Measurements from ENCODE around the gene NPAS3.

Gene NPAS3

DNA sequence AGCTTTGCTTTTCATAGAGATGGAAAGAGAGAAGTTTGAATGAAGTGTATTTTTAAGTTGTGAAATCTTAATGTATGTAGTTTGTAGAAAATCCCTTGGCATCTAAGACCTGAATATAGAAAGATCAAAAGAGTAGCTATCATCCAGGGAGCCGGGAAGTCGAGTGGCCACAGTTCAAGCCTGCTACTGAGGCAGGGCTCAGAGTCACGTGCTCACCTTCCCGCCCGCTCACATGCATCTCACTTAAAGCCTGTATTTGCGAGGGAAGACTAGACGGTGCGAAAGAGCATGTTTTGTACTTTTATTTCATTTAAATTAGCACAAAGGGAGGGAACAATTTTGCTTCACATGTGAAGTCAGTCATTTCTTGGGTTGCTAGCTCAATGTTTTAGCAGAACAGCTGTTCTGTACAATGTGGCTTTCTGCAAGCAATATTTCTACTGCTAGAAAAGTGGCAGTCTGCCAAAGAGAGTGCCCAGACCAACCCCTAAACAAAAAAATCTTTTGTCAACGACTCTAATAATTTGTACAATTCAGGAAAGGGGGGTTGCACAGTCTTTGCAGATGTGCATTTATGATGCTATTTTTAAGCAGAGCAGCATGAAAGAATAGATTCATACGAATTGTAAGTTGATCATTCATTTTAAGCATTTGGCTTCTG, 290.7 kb downstream of the NPAS3 start:
- WGBS: 90% methylated on average over 10 of the region's 10 CpGs
- no peaks in the 10 kb centered on the region for H3K9me3 ChIP-seq (ENCODE audit: insufficient read depth, low read depth, low read length)
- H3K27ac ChIP-seq (ENCODE audit: low read depth, low read length): no peak overlapping the region
- H3K36me3 ChIP-seq (ENCODE audit: insufficient read depth, low read length): no peaks in the 10 kb centered on the region
- H3K27me3 ChIP-seq (ENCODE audit: insufficient read depth, low read length): no peaks in the 10 kb centered on the region
- H3K4me3 ChIP-seq (ENCODE audit: low read length): no peak overlapping the region
- peaks cover 13% of the 10 kb centered on the region; the same call in 1 of the 2 replicates for H3K4me1 ChIP-seq (ENCODE audit: insufficient read depth, low read length)
- H3K9ac ChIP-seq (ENCODE audit: low read depth, low read length): no peak overlapping the region

DNA sequence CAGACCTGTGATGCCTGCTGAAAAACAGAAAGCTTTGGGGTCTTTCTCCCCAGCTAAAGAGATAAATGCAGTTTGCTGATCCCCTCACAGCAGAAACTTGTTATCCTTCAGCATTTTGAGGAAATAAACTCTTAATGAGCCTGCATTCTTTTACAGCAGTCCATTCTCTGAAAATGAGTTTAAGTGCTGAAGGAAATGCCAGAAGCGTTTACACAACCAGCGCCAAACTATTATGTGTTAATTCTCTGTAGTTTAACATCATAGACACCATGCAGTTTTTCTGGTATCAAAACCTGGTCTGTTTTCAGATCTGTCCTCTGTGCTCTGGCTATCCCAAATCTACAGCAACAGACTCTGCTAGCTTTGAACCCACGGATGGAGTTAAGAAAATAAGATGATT, 291.3 kb downstream of the NPAS3 start:
- H3K9me3 ChIP-seq (ENCODE audit: insufficient read depth, low read depth, low read length): no peaks in the 10 kb centered on the region
- H3K4me1 ChIP-seq (ENCODE audit: insufficient read depth, low read length): peaks cover 13% of the 10 kb centered on the region; the same call in 1 of the 2 replicates
- WGBS: 75% methylated on average over 3 of the region's 3 CpGs
- H3K4me3 ChIP-seq (ENCODE audit: low read length): no peak overlapping the region
- H3K9ac ChIP-seq (ENCODE audit: low read depth, low read length): no peak overlapping the region
- no peak overlapping the region for H3K27ac ChIP-seq (ENCODE audit: low read depth, low read length)
- H3K36me3 ChIP-seq (ENCODE audit: insufficient read depth, low read length): no peaks in the 10 kb centered on the region
- H3K27me3 ChIP-seq (ENCODE audit: insufficient read depth, low read length): no peaks in the 10 kb centered on the region

DNA sequence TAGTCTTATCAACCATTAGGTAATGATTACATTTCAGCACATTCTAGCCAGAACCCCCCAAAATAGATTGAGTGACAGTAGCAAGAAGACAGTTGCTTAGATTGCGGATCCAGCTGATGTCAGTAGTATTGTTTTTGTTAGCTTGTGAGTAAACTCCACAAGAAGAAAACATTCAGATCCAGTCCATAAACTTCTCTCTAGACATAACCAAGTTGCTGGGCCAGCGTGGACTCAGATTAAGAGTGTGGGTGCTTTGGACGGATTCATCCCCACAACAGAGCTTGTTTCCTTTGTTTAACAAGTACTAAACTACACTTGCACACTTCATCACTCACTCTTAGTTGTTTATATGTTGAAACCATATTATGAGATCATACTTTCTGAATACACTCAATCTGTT, 293.4 kb downstream of the NPAS3 start:
- 85% methylated on average over 2 of the region's 3 CpGs for WGBS
- no peaks in the 10 kb centered on the region for H3K27me3 ChIP-seq (ENCODE audit: insufficient read depth, low read length)
- no peak overlapping the region for H3K9ac ChIP-seq (ENCODE audit: low read depth, low read length)

GRCh38 chr14:33237115-33237740, 298.5 kb downstream of the NPAS3 start:
- H3K9ac ChIP-seq (ENCODE audit: low read depth, low read length): no peak overlapping the region
- WGBS: 83% methylated on average over 3 of the region's 4 CpGs

More for the DNA sequence above, 293.4 kb downstream of the NPAS3 start:
- Histone ChIP-seq H3K36me3 (ENCODE audit: insufficient read depth, low read length) (no peaks in the 10 kb centered on the region), H3K4me3 (ENCODE audit: low read length) (no peak overlapping the region), H3K9me3 (ENCODE audit: insufficient read depth, low read depth, low read length) (no peaks in the 10 kb centered on the region), H3K4me1 (ENCODE audit: insufficient read depth, low read length) (peaks cover 13% of the 10 kb centered on the region; the same call in 1 of the 2 replicates), H3K27ac (ENCODE audit: low read depth, low read length) (no peak overlapping the region)

DNA sequence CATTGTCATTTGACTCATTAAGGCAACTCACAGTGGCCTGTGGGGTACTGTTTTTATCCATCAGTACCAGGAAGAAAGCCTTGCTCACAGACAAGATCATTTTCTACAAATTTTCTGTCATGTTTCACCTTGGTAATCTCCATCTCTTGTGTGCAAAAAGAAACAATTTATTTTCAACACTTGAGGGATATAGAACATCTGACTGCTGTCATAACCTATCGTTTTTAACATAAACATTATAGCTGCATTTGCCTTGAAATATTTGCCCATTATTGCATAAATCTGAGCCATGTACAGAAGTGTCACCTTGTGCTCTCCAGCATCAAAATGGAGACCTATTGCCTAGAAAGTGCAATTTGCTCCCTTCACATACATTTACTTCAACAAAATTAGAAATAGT, 300.8 kb downstream of the NPAS3 start:
- Histone ChIP-seq H3K9me3 (ENCODE audit: insufficient read depth, low read depth, low read length) (no peaks in the 10 kb centered on the region), H3K27ac (ENCODE audit: low read depth, low read length) (no peak overlapping the region), H3K4me3 (ENCODE audit: low read length) (no peak overlapping the region), H3K27me3 (ENCODE audit: insufficient read depth, low read length) (no peaks in the 10 kb centered on the region), H3K4me1 (ENCODE audit: insufficient read depth, low read length) (no peaks in the 10 kb centered on the region; the same call in 1 of the 2 replicates), H3K9ac (ENCODE audit: low read depth, low read length) (no peak overlapping the region), H3K36me3 (ENCODE audit: insufficient read depth, low read length) (no peaks in the 10 kb centered on the region)
- 84% methylated on average over 1 of the region's 1 CpG for WGBS

More at GRCh38 chr14:33237115-33237740, 298.5 kb downstream of the NPAS3 start:
- Histone ChIP-seq H3K9me3 (ENCODE audit: insufficient read depth, low read depth, low read length) (no peaks in the 10 kb centered on the region), H3K4me1 (ENCODE audit: insufficient read depth, low read length) (no peaks in the 10 kb centered on the region; the same call in 1 of the 2 replicates), H3K27me3 (ENCODE audit: insufficient read depth, low read length) (no peaks in the 10 kb centered on the region), H3K4me3 (ENCODE audit: low read length) (no peak overlapping the region), H3K36me3 (ENCODE audit: insufficient read depth, low read length) (no peaks in the 10 kb centered on the region), H3K27ac (ENCODE audit: low read depth, low read length) (no peak overlapping the region)

DNA sequence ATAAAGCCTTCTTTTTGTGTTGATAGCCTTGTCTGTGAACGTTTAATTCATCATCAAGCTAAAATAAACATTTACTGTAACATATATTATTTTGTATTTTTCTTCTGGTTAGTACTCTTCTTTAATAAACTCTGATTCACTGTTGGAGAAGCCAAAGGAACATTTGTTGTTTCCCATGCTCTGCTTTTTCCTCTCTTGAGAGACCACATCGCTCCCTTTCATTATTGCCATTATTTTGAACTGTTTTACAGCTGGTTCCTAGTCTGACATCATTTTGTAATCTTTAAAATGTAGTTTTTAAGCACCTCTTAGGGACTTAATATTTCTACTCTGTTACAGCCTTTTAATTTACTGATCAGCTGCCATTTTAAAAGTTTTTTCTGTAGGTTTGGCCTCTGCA, 301.8 kb downstream of the NPAS3 start:
- WGBS: 90% methylated on average over 1 of the region's 2 CpGs
- Histone ChIP-seq H3K9me3 (ENCODE audit: insufficient read depth, low read depth, low read length) (no peaks in the 10 kb centered on the region), H3K36me3 (ENCODE audit: insufficient read depth, low read length) (no peaks in the 10 kb centered on the region)

GRCh38 chr14:33241331-33241730, 302.7 kb downstream of the NPAS3 start:
- no peaks in the 10 kb centered on the region for H3K27me3 ChIP-seq (ENCODE audit: insufficient read depth, low read length)
- no peaks in the 10 kb centered on the region for H3K36me3 ChIP-seq (ENCODE audit: insufficient read depth, low read length)
- no peaks in the 10 kb centered on the region for H3K9me3 ChIP-seq (ENCODE audit: insufficient read depth, low read depth, low read length)
- WGBS: 89% methylated on average over 3 of the region's 3 CpGs
- H3K4me3 ChIP-seq (ENCODE audit: low read length): no peak overlapping the region
- H3K27ac ChIP-seq (ENCODE audit: low read depth, low read length): no peak overlapping the region
- no peak overlapping the region for H3K9ac ChIP-seq (ENCODE audit: low read depth, low read length)
- H3K4me1 ChIP-seq (ENCODE audit: insufficient read depth, low read length): no peaks in the 10 kb centered on the region; the same call in 1 of the 2 replicates

More for the DNA sequence above, 301.8 kb downstream of the NPAS3 start:
- H3K27ac ChIP-seq (ENCODE audit: low read depth, low read length): no peak overlapping the region
- no peaks in the 10 kb centered on the region for H3K27me3 ChIP-seq (ENCODE audit: insufficient read depth, low read length)
- H3K4me3 ChIP-seq (ENCODE audit: low read length): no peak overlapping the region
- no peaks in the 10 kb centered on the region; the same call in 1 of the 2 replicates for H3K4me1 ChIP-seq (ENCODE audit: insufficient read depth, low read length)
- no peak overlapping the region for H3K9ac ChIP-seq (ENCODE audit: low read depth, low read length)

DNA sequence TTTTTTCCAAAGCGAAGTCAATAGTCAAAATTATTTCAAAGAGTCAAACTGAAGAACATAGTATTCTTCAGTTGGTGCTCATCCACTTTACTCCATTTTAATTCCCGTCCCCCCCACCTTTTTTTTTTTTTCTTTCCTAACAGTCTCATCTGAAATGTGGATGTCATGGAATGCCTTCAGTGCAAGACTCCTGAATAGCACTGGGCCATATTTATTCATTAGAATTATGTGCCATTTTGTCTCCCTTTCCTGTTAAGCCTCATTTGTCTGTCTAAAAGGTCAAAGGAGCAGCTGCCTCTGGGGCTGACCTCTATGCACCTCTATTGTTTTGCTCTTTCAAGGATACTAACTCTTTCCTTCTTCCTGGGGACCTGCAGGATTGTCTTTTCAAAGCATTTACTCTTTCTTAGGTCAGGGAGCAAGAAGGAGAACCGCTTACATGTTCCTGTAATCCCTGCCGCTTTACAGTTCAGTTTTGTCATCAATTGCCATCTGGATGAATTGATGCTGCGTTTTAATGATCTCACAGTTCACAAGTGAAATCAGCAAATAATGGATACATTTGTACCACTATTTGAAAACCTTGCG, 310.6 kb downstream of the NPAS3 start:
- H3K4me1 ChIP-seq (ENCODE audit: insufficient read depth, low read length): peaks cover 27% of the 10 kb centered on the region
- H3K9ac ChIP-seq (ENCODE audit: low read depth, low read length): no peak overlapping the region
- 86% methylated on average over 6 of the region's 6 CpGs for WGBS
- H3K9me3 ChIP-seq (ENCODE audit: insufficient read depth, low read depth, low read length): no peaks in the 10 kb centered on the region
- H3K27ac ChIP-seq (ENCODE audit: low read depth, low read length): no peak overlapping the region
- H3K4me3 ChIP-seq (ENCODE audit: low read length): no peak overlapping the region
- no peaks in the 10 kb centered on the region for H3K27me3 ChIP-seq (ENCODE audit: insufficient read depth, low read length)
- H3K36me3 ChIP-seq (ENCODE audit: insufficient read depth, low read length): no peaks in the 10 kb centered on the region

GRCh38 chr14:33250963-33251362, 312.3 kb downstream of the NPAS3 start:
- peaks cover 27% of the 10 kb centered on the region for H3K4me1 ChIP-seq (ENCODE audit: insufficient read depth, low read length)
- no peak overlapping the region for H3K27ac ChIP-seq (ENCODE audit: low read depth, low read length)
- no peaks in the 10 kb centered on the region for H3K36me3 ChIP-seq (ENCODE audit: insufficient read depth, low read length)
- 77% methylated on average over 2 of the region's 2 CpGs for WGBS
- H3K9me3 ChIP-seq (ENCODE audit: insufficient read depth, low read depth, low read length): no peaks in the 10 kb centered on the region
- H3K4me3 ChIP-seq (ENCODE audit: low read length): no peak overlapping the region
- no peaks in the 10 kb centered on the region for H3K27me3 ChIP-seq (ENCODE audit: insufficient read depth, low read length)
- H3K9ac ChIP-seq (ENCODE audit: low read depth, low read length): no peak overlapping the region

GRCh38 chr14:33254342-33254741, 315.7 kb downstream of the NPAS3 start:
- WGBS: 100% methylated on average over 2 of the region's 3 CpGs
- Histone ChIP-seq H3K4me3 (ENCODE audit: low read length) (no peak overlapping the region), H3K36me3 (ENCODE audit: insufficient read depth, low read length) (no peaks in the 10 kb centered on the region)

GRCh38 chr14:33254861-33255395, 316.2 kb downstream of the NPAS3 start:
- no peaks in the 10 kb centered on the region for H3K36me3 ChIP-seq (ENCODE audit: insufficient read depth, low read length)
- no peaks in the 10 kb centered on the region for H3K9me3 ChIP-seq (ENCODE audit: insufficient read depth, low read depth, low read length)
- no peaks in the 10 kb centered on the region for H3K27me3 ChIP-seq (ENCODE audit: insufficient read depth, low read length)
- 94% methylated on average over 1 of the region's 1 CpG for WGBS
- H3K4me1 ChIP-seq (ENCODE audit: insufficient read depth, low read length): peaks cover 14% of the 10 kb centered on the region
- no peak overlapping the region for H3K4me3 ChIP-seq (ENCODE audit: low read length)
- no peak overlapping the region for H3K27ac ChIP-seq (ENCODE audit: low read depth, low read length)
- H3K9ac ChIP-seq (ENCODE audit: low read depth, low read length): no peak overlapping the region

More at GRCh38 chr14:33254342-33254741, 315.7 kb downstream of the NPAS3 start:
- Histone ChIP-seq H3K4me1 (ENCODE audit: insufficient read depth, low read length) (peaks cover 20% of the 10 kb centered on the region), H3K27ac (ENCODE audit: low read depth, low read length) (no peak overlapping the region), H3K9ac (ENCODE audit: low read depth, low read length) (no peak overlapping the region), H3K27me3 (ENCODE audit: insufficient read depth, low read length) (no peaks in the 10 kb centered on the region), H3K9me3 (ENCODE audit: insufficient read depth, low read depth, low read length) (no peaks in the 10 kb centered on the region)

All from HUES64 (cell line).